CD4-positive, alpha-beta T cell treated with Interferon gamma for 1 hour (primary cell): ENCODE results near the gene HDHD5.
"Not testable (repeated sequence)": the region's sequence is repeated elsewhere in the genome, so short reads cannot be mapped to it uniquely, and the experiment has no call there.

ENCODE experiments used
- DNase-seq: peaks from one replicate; pipeline ENCODE4 v3.0.0-alpha.2; 2020

The HDHD5 gene

DNA sequence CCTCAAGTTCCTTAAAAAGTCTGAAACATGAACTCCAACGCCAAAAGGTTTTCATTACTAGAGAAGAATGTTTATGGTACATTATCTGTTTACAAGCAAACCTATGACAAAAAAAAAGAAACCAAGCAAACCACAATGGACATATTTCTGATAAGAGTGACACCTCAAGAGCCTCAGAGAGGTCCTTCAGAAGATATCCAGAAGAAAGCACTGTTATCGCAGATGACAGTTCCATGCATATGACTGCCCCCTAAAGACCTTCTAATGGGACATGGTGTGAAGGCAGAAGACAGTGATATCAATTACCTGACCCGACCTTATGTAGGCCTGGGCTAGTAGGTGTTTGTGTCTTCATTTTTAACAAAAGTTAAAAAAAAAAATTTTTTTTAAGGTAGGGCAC lies 3.1 kb downstream of the HDHD5 start:
- no peak for DNase-seq

- DNase-seq, result no peak
Observed at GRCh38 chr22:17152971-17153370, 6.1 kb downstream of the HDHD5 start.

GRCh38 chr22:17152340-17152739 lies 6.7 kb downstream of the HDHD5 start:
- DNase-seq, result no peak

DNA sequence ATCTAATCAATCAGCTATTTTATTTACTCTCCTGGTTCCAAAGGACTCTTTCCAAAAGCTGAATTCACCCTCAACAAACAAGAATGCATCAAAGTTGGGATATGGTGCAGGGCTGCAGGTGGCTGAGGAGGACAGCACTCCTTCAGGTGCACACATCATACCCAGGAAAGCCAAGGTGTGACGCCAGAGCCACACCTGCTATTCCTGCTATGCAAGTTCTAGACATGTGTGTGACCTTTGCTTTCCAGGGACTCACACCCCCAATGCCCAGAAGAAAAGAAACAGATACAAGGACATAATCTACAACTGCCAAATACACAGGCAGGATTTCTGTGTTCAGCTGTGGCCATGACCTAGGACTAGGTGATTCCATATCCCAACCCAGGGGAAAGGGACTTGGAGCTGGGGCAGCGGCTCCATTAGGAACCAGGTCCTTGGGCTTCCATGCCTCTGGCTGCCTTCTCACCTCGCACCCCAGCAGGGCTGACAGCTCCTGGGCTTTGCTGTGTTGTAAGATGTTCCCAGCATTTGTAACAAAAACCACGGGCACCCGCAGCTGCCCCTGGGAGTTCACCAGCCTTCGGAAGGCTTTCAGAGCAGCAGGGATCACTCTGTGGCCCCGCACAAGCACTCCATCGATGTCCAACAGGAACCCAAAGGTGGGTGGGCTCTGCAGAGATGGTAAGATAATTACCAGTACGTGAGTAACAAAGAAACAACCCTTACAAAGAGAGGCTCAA lies 9.8 kb downstream of the HDHD5 start:
- DNase-seq, result no peak

DNA sequence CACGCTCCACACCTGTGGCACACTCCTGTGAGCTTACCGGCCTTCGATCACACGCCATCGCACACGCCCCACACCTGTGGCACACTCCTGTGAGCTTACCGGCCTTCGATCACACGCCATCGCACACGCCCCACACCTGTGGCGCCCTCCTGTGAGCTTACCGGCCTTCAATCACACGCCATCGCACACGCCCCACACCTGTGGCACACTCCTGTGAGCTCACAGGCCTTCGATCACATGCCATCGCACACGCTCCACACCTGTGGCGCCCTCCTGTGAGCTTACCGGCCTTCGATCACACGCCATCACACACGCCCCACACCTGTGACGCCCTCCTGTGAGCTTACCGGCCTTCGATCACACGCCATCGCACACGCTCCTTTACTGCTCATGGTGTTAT lies 11.6 kb downstream of the HDHD5 start:
- not testable (repeated sequence) for DNase-seq

GRCh38 chr22:17145021-17145680 lies 13.9 kb downstream of the HDHD5 start:
- DNase-seq, result no peak

DNA sequence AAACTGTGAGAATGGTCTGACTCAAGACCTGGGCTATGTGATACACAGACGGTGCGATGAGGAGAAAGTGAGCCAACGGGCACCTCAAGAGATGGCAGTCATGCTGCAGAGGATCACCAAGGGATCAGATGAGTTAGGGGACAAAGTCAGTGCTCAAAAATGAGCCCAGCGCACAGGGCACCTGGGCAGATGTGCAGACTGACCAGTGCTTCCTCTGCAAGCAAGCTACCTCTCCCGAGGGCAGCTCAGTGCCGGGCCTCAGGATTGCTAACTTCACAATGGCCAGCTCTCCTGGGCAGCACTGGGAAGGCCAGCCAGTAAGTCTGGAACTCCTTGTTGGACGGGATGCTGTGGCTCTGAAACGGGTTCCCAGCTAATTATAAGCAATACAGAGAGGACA lies 15.3 kb downstream of the HDHD5 start:
- DNase-seq, result no peak

- no peak for DNase-seq
Observed at GRCh38 chr22:17143101-17143500, 16.0 kb downstream of the HDHD5 start.

DNA sequence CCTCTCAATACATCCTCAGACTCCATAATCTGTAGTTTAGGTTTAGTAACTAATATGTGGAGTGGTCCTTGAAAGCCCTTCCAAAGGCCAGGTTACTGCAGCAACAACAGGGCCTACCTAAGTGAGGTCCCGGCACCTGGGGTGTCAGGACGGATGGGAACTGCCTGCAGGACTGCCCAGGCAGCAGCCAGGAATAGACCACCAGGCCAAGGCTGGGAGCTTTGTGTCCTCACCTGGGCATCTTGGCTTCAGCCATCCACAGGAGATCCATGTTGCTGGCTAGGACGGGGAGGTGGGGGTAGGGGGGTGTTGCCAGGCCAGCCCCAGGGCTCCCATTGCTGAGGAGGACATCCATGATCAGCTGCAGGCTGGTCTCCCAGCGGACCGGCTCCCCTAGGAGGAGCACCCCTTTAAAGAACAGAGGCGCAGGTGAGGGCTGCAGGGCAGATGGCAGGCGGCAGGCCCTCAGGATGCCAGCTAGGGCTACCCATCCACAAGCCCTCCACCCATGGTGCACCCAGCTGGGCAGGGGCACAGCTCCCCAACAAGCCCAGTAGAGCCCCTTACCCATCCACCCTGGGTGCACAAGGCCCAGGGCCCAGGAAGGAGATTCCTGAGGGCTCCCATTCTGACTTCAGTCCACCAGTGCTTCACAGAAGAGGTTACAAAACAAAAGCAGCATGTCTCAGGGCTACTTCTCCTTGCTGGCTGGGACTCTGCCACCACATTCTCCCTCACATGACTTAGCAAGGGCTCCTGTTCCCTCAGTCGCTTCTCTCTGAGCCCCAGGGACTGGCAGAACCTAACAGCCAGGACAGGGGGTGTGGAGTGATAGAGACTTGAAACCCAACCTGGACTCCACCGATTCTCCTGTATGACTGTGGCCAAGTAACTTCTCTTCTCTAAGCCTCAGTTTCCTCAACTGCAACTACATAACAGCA lies 18.0 kb downstream of the HDHD5 start:
- DNase-seq, result no peak

- no peak for DNase-seq
Observed at GRCh38 chr22:17140022-17140421, 19.1 kb downstream of the HDHD5 start.

GRCh38 chr22:17138513-17138912 lies 20.6 kb downstream of the HDHD5 start:
- DNase-seq, result no peak

DNA sequence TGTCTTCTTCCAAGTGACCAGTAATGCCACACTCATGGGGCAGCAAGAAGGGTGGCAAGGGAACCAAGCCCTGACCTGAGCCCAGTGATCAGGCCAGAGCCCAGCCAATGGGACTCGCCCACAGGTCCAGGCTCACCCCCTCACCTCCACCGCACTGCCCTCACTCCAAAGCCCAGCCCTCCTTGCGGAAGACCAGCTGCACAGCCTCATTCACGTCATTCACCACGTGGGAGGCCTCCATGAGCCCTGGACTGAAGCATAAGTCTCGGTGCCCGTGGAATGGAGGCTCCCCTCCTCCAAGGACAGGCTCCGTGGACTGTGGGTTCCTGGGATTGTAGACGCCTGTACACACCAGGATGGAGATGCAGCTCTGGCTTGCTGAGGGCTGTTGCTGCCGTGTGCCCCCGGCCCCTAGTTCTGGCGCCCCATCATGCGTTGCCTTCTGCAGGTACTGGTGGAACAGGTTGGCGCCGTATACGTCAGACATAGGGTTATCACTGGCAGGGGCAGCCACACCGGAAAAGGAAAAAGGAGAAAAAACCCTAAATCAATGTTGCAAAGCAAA lies 21.1 kb downstream of the HDHD5 start:
- DNase-seq, result no peak

DNA sequence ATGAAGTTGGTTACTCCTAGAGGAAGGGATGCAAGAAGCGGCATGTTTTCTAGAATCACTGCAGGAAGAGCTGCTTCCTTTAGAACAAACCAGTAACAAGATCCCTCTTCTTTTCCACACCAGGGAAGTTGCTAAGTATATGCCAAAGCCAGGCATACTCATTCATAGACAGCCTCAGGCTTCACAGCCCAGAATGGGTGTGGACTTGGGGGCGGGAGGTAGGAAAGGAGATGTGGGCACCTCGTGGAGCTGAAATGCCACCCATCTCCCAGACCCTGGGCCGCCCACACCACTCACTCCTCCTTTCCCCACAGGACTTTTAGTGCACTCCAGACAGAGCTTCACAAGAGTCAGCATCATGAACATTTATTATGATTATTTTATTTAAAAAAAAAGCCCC lies 21.9 kb downstream of the HDHD5 start:
- DNase-seq, result no peak

GRCh38 chr22:17135153-17135760 lies 23.8 kb downstream of the HDHD5 start:
- DNase-seq, result no peak

GRCh38 chr22:17133137-17133536 lies 25.9 kb downstream of the HDHD5 start:
- DNase-seq, result no peak

- no peak for DNase-seq
Observed at GRCh38 chr22:17132112-17132511, 27.0 kb downstream of the HDHD5 start.

GRCh38 chr22:17131686-17132085 lies 27.4 kb downstream of the HDHD5 start:
- no peak for DNase-seq

DNA sequence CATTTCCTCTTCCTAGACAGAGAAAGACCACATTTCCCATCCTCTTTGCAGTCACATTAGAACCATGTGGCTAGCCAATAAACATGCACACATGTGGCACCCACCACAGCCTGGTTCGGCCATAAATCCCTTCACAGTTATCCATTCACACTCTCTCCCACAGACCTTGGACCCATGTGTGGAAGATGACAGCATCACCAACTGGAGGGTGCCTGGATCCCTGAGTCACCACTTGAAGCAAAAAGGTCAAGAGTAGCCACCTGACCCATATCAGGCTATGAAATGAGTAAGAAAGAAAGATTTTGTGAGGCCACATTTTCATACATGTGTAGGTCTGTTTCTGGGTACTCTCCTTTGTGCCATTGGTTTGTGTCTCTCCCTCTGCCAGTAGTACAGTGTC lies 28.9 kb downstream of the HDHD5 start:
- DNase-seq, result no peak

GRCh38 chr22:17121233-17122195 lies 37.6 kb downstream of the HDHD5 start, which contains the start of gene TMEM121B:
TSS of gene TMEM121B (minus strand) at chr22:17121360. CDS start at chr22:17121127, 233 bp downstream.
- peak; percentile 46 for DNase-seq

- no peak for DNase-seq
Observed at GRCh38 chr22:17120711-17121232, 38.3 kb downstream of the HDHD5 start.

DNA sequence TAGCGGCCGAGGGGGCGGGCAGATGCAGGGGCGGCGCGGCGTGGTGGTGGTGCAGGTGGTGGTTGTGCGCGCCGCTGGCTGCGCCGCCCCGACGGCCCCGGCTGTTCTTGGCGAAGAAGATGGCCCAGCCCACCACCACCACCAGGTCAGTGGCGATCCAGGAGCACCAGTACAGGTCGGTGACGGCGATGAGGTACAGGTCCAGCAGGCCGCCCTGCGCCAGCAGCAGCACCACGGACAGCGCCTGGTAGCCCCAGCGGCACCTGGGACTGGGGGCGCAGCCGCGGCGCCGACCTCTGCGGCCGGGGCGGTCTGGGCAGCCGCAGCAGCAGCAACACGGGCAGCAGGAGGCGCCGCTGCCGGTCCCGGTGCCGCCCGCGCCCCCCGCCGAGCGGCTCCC lies 38.8 kb downstream of the HDHD5 start:
- DNase-seq, result peak; percentile 50
